A204.1 (cell line): ENCODE measurements around the gene SPRED2.

Experiments used
- FAIRE-seq: peaks from 2 replicates; lab custom pipeline; 2012; peaks lifted over from hg19 to GRCh38; lab: Jason Lieb, UNC

Gene SPRED2, protein sequence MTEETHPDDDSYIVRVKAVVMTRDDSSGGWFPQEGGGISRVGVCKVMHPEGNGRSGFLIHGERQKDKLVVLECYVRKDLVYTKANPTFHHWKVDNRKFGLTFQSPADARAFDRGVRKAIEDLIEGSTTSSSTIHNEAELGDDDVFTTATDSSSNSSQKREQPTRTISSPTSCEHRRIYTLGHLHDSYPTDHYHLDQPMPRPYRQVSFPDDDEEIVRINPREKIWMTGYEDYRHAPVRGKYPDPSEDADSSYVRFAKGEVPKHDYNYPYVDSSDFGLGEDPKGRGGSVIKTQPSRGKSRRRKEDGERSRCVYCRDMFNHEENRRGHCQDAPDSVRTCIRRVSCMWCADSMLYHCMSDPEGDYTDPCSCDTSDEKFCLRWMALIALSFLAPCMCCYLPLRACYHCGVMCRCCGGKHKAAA

GRCh38 chr2:65432227-65433190 is at the start of gene SPRED2:
Gene SPRED2, minus strand, starts transcription at chr2:65432599. Its CDS starts 612 bp downstream, at chr2:65431987.
- FAIRE-seq: peak; percentile 92

DNA sequence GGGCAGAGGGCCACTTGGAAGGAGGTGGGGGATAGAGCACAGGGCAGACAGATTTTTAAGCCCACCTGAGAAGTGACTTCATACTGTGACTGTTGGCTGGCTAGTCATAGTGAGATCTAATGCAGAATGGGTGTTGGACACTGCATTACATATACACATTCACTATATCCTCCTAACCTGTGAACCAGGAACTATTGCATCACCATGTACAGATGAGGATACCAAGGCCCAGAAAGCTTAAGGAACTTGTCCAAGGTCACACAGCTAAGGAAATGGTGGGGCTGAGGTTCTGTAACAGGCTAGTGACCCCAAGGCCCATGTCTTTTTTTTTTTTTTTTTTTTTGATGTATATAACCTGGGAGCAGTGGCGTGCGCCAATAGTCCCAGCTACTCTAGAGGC is 49.6 kb upstream of the SPRED2 start:
- no peak for FAIRE-seq

DNA sequence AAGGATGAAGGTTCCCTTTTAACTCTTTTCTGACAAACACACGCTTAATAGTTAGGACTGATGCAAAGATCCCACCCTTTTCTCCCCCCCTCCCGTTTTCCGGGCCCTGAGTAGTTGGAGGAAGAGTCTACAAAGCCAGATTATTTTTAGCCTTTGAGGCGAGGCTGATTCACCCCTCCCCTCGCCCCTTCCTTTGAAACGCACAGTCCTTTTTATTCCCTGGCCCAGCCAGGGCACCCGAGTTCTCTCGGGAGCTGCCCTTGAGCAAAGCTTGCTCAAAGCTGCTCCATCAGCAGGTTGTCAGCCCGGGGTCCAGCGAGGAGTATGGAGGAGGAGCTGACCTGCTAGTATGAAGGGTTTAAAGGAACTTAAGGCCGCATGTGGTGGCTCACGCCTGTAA is 47.1 kb upstream of the SPRED2 start:
- no peak for FAIRE-seq

GRCh38 chr2:65478498-65479135 is 46.2 kb upstream of the SPRED2 start:
- no peak for FAIRE-seq

GRCh38 chr2:65477590-65477989 is 45.2 kb upstream of the SPRED2 start:
- no peak for FAIRE-seq

DNA sequence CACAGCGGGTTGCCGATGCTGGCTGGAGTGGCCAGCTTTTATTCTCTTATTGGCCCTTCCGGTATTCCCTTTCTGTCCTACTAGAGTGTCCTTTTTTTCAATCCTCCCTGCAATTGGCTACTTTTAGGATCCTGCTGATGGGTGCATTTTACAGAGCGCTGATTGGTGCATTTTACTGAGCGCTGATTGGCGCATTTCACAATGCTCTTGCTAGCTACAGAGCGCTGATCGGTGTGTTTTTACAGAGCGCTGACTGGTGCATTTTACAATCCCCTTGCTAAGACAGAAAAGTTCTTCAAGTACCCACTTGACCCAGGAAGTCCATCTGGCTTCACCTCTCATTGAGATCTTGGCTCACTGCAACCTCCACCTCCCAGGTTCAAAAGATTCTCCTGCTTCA is 44.4 kb upstream of the SPRED2 start:
- FAIRE-seq: no peak

DNA sequence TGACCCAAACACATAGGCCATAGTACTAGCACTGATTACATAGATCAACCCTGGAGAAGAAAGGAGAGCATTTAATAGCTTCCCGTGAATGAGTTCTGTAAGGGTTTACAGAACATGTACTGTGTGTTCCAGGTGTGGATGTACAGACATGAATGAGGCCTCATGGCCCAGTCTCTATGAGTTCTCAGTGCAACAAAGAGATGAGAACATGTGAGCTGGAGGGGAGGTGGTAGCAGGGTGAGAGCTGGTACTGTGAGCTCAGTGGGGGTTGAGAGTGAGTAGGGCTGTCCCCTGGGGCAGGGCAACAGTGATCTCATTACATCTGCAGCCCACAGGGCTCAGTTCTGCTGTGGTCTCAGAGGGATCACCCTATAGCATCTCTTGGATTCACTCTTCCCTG is 42.6 kb upstream of the SPRED2 start:
- no peak for FAIRE-seq

- no peak for FAIRE-seq
Observed at GRCh38 chr2:65473045-65473444, 40.6 kb upstream of the SPRED2 start.

GRCh38 chr2:65471409-65471808 is 39.0 kb upstream of the SPRED2 start:
- FAIRE-seq: no peak

- FAIRE-seq: no peak
Observed at GRCh38 chr2:65466551-65466950, 34.2 kb upstream of the SPRED2 start.

DNA sequence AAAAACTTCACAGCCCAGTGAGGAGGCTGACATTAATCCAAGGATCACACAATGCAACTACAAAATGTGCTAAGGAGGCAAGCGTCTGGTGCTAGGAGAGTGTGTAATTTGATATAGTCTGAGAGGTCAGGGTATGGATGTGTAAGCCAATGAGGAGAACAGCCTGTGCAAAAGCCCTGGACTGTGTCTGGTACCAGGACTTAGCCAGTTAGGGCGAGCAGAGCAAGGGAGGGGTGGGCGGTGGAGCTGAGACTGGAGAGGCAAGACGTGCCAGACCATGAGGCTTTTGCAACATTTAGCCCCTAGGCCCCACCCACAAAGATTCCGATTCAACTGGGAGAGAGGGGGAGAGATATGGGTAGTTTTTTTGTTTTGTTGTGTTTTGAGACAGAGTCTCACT is 33.5 kb upstream of the SPRED2 start:
- no peak for FAIRE-seq

DNA sequence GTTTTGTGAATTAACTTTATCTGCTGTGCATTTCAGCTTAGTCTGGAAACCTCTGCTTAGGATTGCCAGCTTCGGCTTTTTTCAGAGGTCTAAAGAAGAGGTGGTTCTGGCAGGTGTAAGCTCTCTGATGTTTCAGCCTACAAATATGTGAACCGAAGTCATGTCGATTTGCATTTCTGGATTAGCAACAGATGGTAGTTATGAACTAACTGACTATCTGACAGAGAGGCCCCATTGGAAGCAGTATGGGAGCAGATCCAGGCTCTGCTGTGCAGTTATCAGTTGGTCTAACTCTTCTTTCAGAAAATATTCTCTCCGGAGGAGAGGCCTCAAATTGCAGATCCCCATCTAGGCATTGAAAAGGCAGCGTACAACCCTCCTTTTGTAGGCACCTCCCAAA is 32.7 kb upstream of the SPRED2 start:
- no peak for FAIRE-seq

DNA sequence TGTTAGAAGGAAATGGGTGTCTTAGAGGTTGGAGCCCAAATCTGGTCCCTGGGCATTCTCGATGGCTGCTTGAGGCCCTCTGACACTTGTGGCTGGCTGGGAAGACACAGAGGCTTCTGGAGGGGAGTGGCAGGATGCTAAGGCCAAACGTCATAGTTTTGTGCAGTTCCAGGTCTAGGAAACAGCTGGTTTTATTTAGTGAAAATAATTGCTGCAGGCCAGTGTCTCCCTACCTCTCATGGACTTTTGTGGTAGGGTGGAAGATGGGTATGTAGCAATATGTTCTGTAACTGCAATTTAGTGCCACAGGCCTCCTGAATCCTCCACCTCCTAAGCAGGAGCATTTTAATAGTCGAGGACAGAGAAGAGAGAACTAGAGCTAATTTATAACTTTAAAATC is 32.2 kb upstream of the SPRED2 start:
- FAIRE-seq: no peak

- no peak for FAIRE-seq
Observed at GRCh38 chr2:65458999-65459398, 26.6 kb upstream of the SPRED2 start.

GRCh38 chr2:65456886-65457285 is 24.5 kb upstream of the SPRED2 start:
- FAIRE-seq: no peak

- FAIRE-seq: no peak
Observed at GRCh38 chr2:65456064-65456463, 23.7 kb upstream of the SPRED2 start.

GRCh38 chr2:65453916-65454315 is 21.5 kb upstream of the SPRED2 start:
- no peak for FAIRE-seq

GRCh38 chr2:65452150-65452895 is 19.9 kb upstream of the SPRED2 start:
- no peak for FAIRE-seq

- FAIRE-seq: no peak
Observed at GRCh38 chr2:65450810-65451209, 18.4 kb upstream of the SPRED2 start.

GRCh38 chr2:65450393-65450792 is 18.0 kb upstream of the SPRED2 start:
- FAIRE-seq: no peak

- FAIRE-seq: no peak
Observed at GRCh38 chr2:65443509-65444186, 11.2 kb upstream of the SPRED2 start.
